T-cell (primary cell): ENCODE measurements around the gene MTR. TPM values are rescaled to one million over a fixed set of nuclear protein-coding genes. Genes with fewer than 3 reads are reported as not detected.

Experiments used
- ATAC-seq, 4 experiments: fragments of 200-7000 bp in 3 of 4; fragments of 150-1000 bp in 1 of 4; cut with Tn5 transposase; replicated peaks in 1 of 4; 1 replicate in 3 of 4; 2 replicates in 1 of 4; pipeline ENCODE4 v1.10.0; 2021; ENCODE audit warnings: moderate library complexity in 3 of 4, mild to moderate bottlenecking in 2 of 4, moderate number of reproducible peaks in 1 of 4
- CTCF ChIA-PET, 2 donors: fragments of 300-600 bp; sonication (Branson Sonifier 250); formaldehyde crosslinking; loops; one replicate each; lab custom pipeline; 2022; ENCODE audit warnings: antibody characterized with exemption in 2 of 2; lab: Charles Lee
- POLR2A ChIA-PET, 2 donors: fragments of 300-600 bp; sonication (Branson Sonifier 250); formaldehyde crosslinking; loops; one replicate each; lab custom pipeline; 2022; ENCODE audit warnings: antibody characterized with exemption in 2 of 2; lab: Charles Lee
- DNase-seq, 35 experiments: peaks; one replicate each; pipeline versions ENCODE4 v3.0.0 to v3.0.0-alpha.2; 2013 to 2023
- H3K27ac ChIP-seq: one replicate; pipeline ENCODE4 v1.5.1; 2013; ENCODE audit warnings: low read length
- H3K27me3 ChIP-seq, 2 experiments: replicated peaks in 1 of 2; 1 replicate in 1 of 2; 2 replicates in 1 of 2; pipeline versions ENCODE4 v1.6.1 to v1.7.0; 2013; ENCODE audit warnings: low read length in 1 of 2, mixed read lengths in 1 of 2; ENCODE audit not compliant: control insufficient read depth in 2 of 2, insufficient read depth in 2 of 2; ENCODE audit errors: extremely low read depth in 1 of 2
- H3K36me3 ChIP-seq, 2 donors: 1 replicate in 1 of 2; 2 replicates in 1 of 2; pipeline versions ENCODE4 v1.6.1 to v1.7.0; 2013; ENCODE audit warnings: low read length in 1 of 2; ENCODE audit not compliant: control insufficient read depth in 2 of 2, insufficient read depth in 1 of 2; ENCODE audit errors: extremely low read depth in 1 of 2
- H3K4me1 ChIP-seq, 2 experiments: 1 replicate in 1 of 2; 2 replicates in 1 of 2; pipeline versions ENCODE4 v1.6.1 to v1.7.0; 2013; ENCODE audit warnings: low read length in 2 of 2, mixed read lengths in 1 of 2; ENCODE audit not compliant: insufficient read depth in 2 of 2, control insufficient read depth in 1 of 2; ENCODE audit errors: extremely low read depth in 1 of 2
- H3K4me3 ChIP-seq, 2 donors: 1 replicate in 1 of 2; 2 replicates in 1 of 2; pipeline versions ENCODE4 v1.5.1 to v1.7.0; 2013; ENCODE audit warnings: mild to moderate bottlenecking in 2 of 2, low read length in 1 of 2, moderate library complexity in 1 of 2; ENCODE audit not compliant: control insufficient read depth in 1 of 2; ENCODE audit errors: extremely low read depth in 1 of 2
- H3K9me3 ChIP-seq: 2 replicates; pipeline ENCODE4 v1.7.0; 2013
- H3K27ac Mint-ChIP-seq, 2 donors: one replicate each; pipeline ENCODE4 v1.8.0; 2020 to 2021; ENCODE audit warnings: mild to moderate bottlenecking in 2 of 2, mixed read lengths in 2 of 2
- H3K27me3 Mint-ChIP-seq, 2 donors: one replicate each; pipeline ENCODE4 v1.8.0; 2021 to 2022; ENCODE audit warnings: mixed read lengths in 2 of 2
- H3K36me3 Mint-ChIP-seq: one replicate; pipeline ENCODE4 v1.8.0; 2021; ENCODE audit warnings: mixed read lengths
- H3K4me1 Mint-ChIP-seq, 3 donors: one replicate each; pipeline ENCODE4 v1.8.0; 2020 to 2022; ENCODE audit warnings: mixed read lengths in 3 of 3, mild to moderate bottlenecking in 1 of 3
- H3K4me3 Mint-ChIP-seq, 3 donors: one replicate each; pipeline ENCODE4 v1.8.0; 2020 to 2022; ENCODE audit warnings: mild to moderate bottlenecking in 3 of 3, mixed read lengths in 3 of 3, moderate library complexity in 3 of 3
- H3K9me3 Mint-ChIP-seq, 3 donors: one replicate each; pipeline ENCODE4 v1.8.0; 2020 to 2022; ENCODE audit warnings: mixed read lengths in 3 of 3
- WGBS: methylation state at CpG from one replicate; pipeline ENCODE4 v1.1.5; 2013; ENCODE audit warnings: missing lambda C conversion rate; ENCODE audit not compliant: insufficient coverage; 5-methylcytosine and 5-hydroxymethylcytosine counted together
- total RNA-seq, 35 experiments: library from RNA in 6 of 35; stranded (reverse) in 6 of 35; fragments of 120-200 nt in 1 of 35; gene quantifications; one replicate each; pipeline versions ENCODE4 v1.2.1 to v1.2.4 and lab custom pipeline; 2013 to 2026

Gene MTR
- total RNA-seq, 5 donors from 2014 or later (not counting 1 experiment from before 2014, with no cell fraction given) = 49.8 to 61.5 (median 56.1) TPM

DNA sequence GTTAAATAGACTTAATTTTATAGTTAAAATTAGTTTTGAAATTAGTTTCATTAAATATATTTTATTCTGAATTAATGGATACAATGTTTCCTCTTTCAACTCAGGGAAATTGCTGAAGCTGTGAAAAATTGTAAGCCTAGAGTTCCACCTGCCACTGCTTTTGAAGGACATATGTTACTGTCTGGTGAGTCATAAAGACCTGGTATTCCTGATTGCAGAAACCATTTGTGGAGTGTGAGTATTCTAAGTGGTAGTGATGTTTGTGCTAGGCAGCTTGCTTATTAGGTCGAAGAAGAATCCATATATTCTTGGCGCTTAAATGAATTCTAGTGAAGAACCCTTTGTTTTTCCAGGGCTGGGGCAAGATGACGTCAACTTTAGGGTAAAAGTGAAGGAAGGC lies 34.0 kb downstream of the MTR start:
- H3K27me3 ChIP-seq = no peaks in the 10 kb centered on the region
- no peak overlapping the region for H3K27ac Mint-ChIP-seq
- CTCF ChIA-PET = interaction anchor here in 1 of 2 donors (0.7 kb wide), 1 partner anchor 29 kb away, joined by 3 read pairs; no protein-coding TSS in a partner anchor
- H3K4me3 ChIP-seq = no peak overlapping the region
- H3K4me1 Mint-ChIP-seq = no peaks in the 10 kb centered on the region
- H3K36me3 ChIP-seq = peaks cover 0 to 91% of the 10 kb centered on the region in 2 donors
- no peak overlapping the region for H3K27ac ChIP-seq
- POLR2A ChIA-PET = interaction anchor here in 1 of 2 donors (0.6 kb wide), 1 partner anchor 70 kb away, joined by 3 read pairs; no protein-coding TSS in a partner anchor
- H3K4me3 Mint-ChIP-seq = no peak overlapping the region
- no peaks in the 10 kb centered on the region for H3K9me3 Mint-ChIP-seq
- no peaks in the 10 kb centered on the region for H3K4me1 ChIP-seq
- H3K9me3 ChIP-seq = no peaks in the 10 kb centered on the region
- WGBS = 100% methylated on average over 2 of the region's 3 CpGs
- ATAC-seq (no peak), DNase-seq (no peak)
- no peaks in the 10 kb centered on the region for H3K27me3 Mint-ChIP-seq
- H3K36me3 Mint-ChIP-seq = peaks cover 69% of the 10 kb centered on the region

DNA sequence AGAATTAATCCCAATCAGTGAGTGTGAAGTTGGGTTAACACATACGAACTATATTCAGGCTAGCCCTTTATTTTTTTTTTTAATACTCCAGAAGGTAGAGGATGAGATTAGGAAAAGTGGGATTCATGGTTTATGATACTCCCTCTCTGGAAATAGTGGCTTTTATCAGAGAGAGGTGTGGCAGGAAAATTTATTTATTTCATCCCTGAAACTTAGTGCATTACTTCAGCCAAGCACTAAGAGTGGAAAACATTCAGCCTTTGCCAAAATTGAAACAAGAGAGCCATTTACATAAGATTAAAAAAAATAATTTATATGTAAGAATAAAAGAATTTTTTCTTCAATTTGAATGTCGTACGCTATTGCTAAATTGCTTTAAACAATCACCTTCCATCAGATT lies 35.0 kb downstream of the MTR start:
- no peaks in the 10 kb centered on the region for H3K27me3 ChIP-seq
- H3K4me1 ChIP-seq = no peaks in the 10 kb centered on the region
- peaks cover 3 to 5% (median 3%) of the 10 kb centered on the region in 3 donors for H3K4me1 Mint-ChIP-seq
- no peak overlapping the region for H3K27ac ChIP-seq
- H3K4me3 Mint-ChIP-seq = no peak overlapping the region
- no peak overlapping the region for H3K4me3 ChIP-seq
- no peak overlapping the region for H3K27ac Mint-ChIP-seq
- no peaks in the 10 kb centered on the region for H3K27me3 Mint-ChIP-seq
- H3K9me3 ChIP-seq = no peaks in the 10 kb centered on the region
- no peaks in the 10 kb centered on the region for H3K9me3 Mint-ChIP-seq
- ChIA-PET POLR2A (no interaction called here), CTCF (no interaction called here)
- no peak for ATAC-seq
- peaks cover 75% of the 10 kb centered on the region for H3K36me3 Mint-ChIP-seq
- H3K36me3 ChIP-seq = peaks cover 3 to 88% of the 10 kb centered on the region in 2 donors
- no CpG with 5 or more reads among the region's 3 CpGs for whole genome bisulfite sequencing
- no peak for DNase-seq

GRCh38 chr1:236830560-236830959 lies 35.5 kb downstream of the MTR start:
- H3K9me3 ChIP-seq = no peaks in the 10 kb centered on the region
- WGBS = 100% methylated on average over 4 of the region's 6 CpGs
- DNase-seq (no peak), ATAC-seq (no peak)
- H3K27me3 ChIP-seq = no peaks in the 10 kb centered on the region
- Mint-ChIP-seq H3K27ac (no peak overlapping the region), H3K9me3 (no peaks in the 10 kb centered on the region), H3K4me3 (no peak overlapping the region), H3K36me3 (peaks cover 76% of the 10 kb centered on the region), H3K4me1 (peaks cover 4 to 10% (median 5%) of the 10 kb centered on the region in 3 donors), H3K27me3 (no peaks in the 10 kb centered on the region)
- peaks cover 5 to 88% of the 10 kb centered on the region in 2 donors for H3K36me3 ChIP-seq
- ChIA-PET CTCF (no interaction called here), POLR2A (no interaction called here)
- H3K4me1 ChIP-seq = peaks cover 0 to 2% of the 10 kb centered on the region in 2 experiments
- no peak overlapping the region for H3K27ac ChIP-seq
- H3K4me3 ChIP-seq = no peak overlapping the region

DNA sequence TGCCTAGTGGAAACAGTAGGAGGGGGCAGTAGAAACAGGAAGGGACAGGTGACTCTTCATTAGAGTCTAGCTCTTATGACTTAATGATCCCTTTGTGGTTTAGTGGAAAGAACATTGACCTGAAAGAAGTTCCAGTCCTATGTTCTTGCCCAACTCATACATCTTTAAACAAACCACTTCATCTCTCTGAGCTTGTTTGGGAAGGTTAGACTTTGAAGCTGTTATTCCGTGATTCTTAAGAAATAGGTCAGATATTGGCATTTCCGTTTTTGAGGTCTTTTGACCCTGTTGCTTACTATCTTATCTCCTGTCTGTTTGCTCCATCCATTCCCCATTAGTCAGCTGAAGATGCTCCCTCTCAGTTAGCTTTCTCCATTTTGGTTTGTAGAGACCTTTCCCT lies 38.5 kb downstream of the MTR start:
- Mint-ChIP-seq H3K9me3 (no peaks in the 10 kb centered on the region), H3K27me3 (no peaks in the 10 kb centered on the region), H3K4me1 (peaks cover 4 to 10% (median 5%) of the 10 kb centered on the region in 3 donors), H3K4me3 (no peak overlapping the region), H3K36me3 (peaks cover 83% of the 10 kb centered on the region), H3K27ac (no peak overlapping the region)
- CTCF ChIA-PET = no interaction called here
- no peak for ATAC-seq
- H3K36me3 ChIP-seq = peaks cover 16 to 86% of the 10 kb centered on the region in 2 donors
- H3K27me3 ChIP-seq = no peaks in the 10 kb centered on the region
- H3K9me3 ChIP-seq = no peaks in the 10 kb centered on the region
- no CpG with 5 or more reads among the region's 2 CpGs for WGBS
- POLR2A ChIA-PET = no interaction called here
- H3K27ac ChIP-seq = no peak overlapping the region
- peaks cover 0 to 4% of the 10 kb centered on the region in 2 experiments for H3K4me1 ChIP-seq
- no peak overlapping the region for H3K4me3 ChIP-seq
- no peak for DNase-seq

DNA sequence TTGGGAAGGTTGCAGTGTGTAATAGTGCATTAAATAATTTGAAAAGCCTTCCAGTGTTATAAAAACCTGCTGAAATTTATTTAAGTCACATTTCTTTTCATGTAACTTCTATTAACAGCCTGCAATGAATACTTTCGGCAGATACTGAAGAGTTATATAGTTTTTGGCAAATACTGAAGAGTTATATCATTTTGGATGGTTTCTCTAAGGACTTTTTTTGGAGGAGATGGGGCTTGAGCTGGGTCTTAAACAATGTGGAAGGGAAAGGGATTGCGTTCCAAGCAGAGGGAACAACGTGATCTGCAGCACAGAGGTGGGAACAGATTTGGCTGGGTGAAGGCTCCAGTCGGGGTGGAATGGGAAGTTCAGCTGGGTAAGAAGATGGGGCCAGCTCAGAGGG lies 39.8 kb downstream of the MTR start:
- Histone ChIP-seq H3K27ac (no peak overlapping the region), H3K4me1 (peaks cover 0 to 4% of the 10 kb centered on the region in 2 experiments), H3K27me3 (no peaks in the 10 kb centered on the region), H3K36me3 (peaks cover 16 to 82% of the 10 kb centered on the region in 2 donors), H3K9me3 (no peaks in the 10 kb centered on the region), H3K4me3 (no peak overlapping the region)
- H3K4me3 Mint-ChIP-seq = no peak overlapping the region
- H3K36me3 Mint-ChIP-seq = peaks cover 85% of the 10 kb centered on the region
- H3K9me3 Mint-ChIP-seq = no peaks in the 10 kb centered on the region
- ChIA-PET POLR2A (no interaction called here), CTCF (no interaction called here)
- no peak overlapping the region for H3K27ac Mint-ChIP-seq
- WGBS = 96% methylated on average over 3 of the region's 4 CpGs
- peaks cover 4 to 10% (median 5%) of the 10 kb centered on the region in 3 donors for H3K4me1 Mint-ChIP-seq
- no peaks in the 10 kb centered on the region for H3K27me3 Mint-ChIP-seq
- ATAC-seq (no peak), DNase-seq (no peak)

GRCh38 chr1:236835491-236835890 lies 40.4 kb downstream of the MTR start:
- WGBS = 100% methylated on average over 3 of the region's 4 CpGs
- no peak overlapping the region for H3K27ac Mint-ChIP-seq
- ATAC-seq = no peak
- peaks cover 87% of the 10 kb centered on the region for H3K36me3 Mint-ChIP-seq
- ChIA-PET CTCF (no interaction called here), POLR2A (interaction anchor here in 1 of 2 donors (0.7 kb wide), 1 partner anchor 15 kb away, joined by 3 read pairs; no protein-coding TSS in a partner anchor)
- H3K27me3 ChIP-seq = no peaks in the 10 kb centered on the region
- no peaks in the 10 kb centered on the region for H3K9me3 ChIP-seq
- H3K36me3 ChIP-seq = peaks cover 16 to 80% of the 10 kb centered on the region in 2 donors
- H3K27ac ChIP-seq = no peak overlapping the region
- no peaks in the 10 kb centered on the region for H3K9me3 Mint-ChIP-seq
- H3K4me1 Mint-ChIP-seq = peaks cover 4 to 10% (median 5%) of the 10 kb centered on the region in 3 donors
- no peak overlapping the region for H3K4me3 Mint-ChIP-seq
- DNase-seq = no peak
- H3K27me3 Mint-ChIP-seq = no peaks in the 10 kb centered on the region
- H3K4me3 ChIP-seq = no peak overlapping the region
- H3K4me1 ChIP-seq = peaks cover 0 to 4% of the 10 kb centered on the region in 2 experiments
